ENCODE results near the gene AMFR. TPM values are rescaled to one million over a fixed set of nuclear protein-coding genes. Genes with fewer than 3 reads are reported as not detected.

The AMFR gene
- total RNA-seq, 1 donor from 2014 or later = 90.7 TPM

GRCh38 chr16:56325956-56326355 is 99.4 kb downstream of the AMFR start:
- no peak overlapping the region for H3K27ac Mint-ChIP-seq (ENCODE audit: unreplicated experiment)
- no peak for TF ChIP-seq CTCF (IDR thresholded peaks at IDR 0.05; ENCODE audit: unreplicated experiment)
- peaks cover 2% of the 10 kb centered on the region for H3K4me1 Mint-ChIP-seq (ENCODE audit: unreplicated experiment)
- no peaks in the 10 kb centered on the region for H3K9me3 Mint-ChIP-seq (ENCODE audit: unreplicated experiment)
- DNase-seq (ENCODE audit: low spot score) = no peak
- no peaks in the 10 kb centered on the region for H3K36me3 Mint-ChIP-seq (ENCODE audit: low read depth, unreplicated experiment)
- H3K4me3 Mint-ChIP-seq (ENCODE audit: unreplicated experiment) = no peak overlapping the region
- no peaks in the 10 kb centered on the region for H3K27me3 Mint-ChIP-seq (ENCODE audit: unreplicated experiment)

GRCh38 chr16:56324406-56324805 is 100.9 kb downstream of the AMFR start:
- no peak for TF ChIP-seq CTCF (IDR thresholded peaks at IDR 0.05; ENCODE audit: unreplicated experiment)
- Mint-ChIP-seq H3K36me3 (ENCODE audit: low read depth, unreplicated experiment) (no peaks in the 10 kb centered on the region), H3K4me1 (ENCODE audit: unreplicated experiment) (peaks cover 2% of the 10 kb centered on the region), H3K4me3 (ENCODE audit: unreplicated experiment) (no peak overlapping the region), H3K27ac (ENCODE audit: unreplicated experiment) (no peak overlapping the region), H3K27me3 (ENCODE audit: unreplicated experiment) (no peaks in the 10 kb centered on the region), H3K9me3 (ENCODE audit: unreplicated experiment) (no peaks in the 10 kb centered on the region)
- no peak for DNase-seq (ENCODE audit: low spot score)

- Mint-ChIP-seq H3K27me3 (ENCODE audit: unreplicated experiment) (no peaks in the 10 kb centered on the region), H3K36me3 (ENCODE audit: low read depth, unreplicated experiment) (no peaks in the 10 kb centered on the region)
- no peak for DNase-seq (ENCODE audit: low spot score)
Measured at GRCh38 chr16:56321571-56321970, 103.8 kb downstream of the AMFR start.

GRCh38 chr16:56320811-56321558 is 104.4 kb downstream of the AMFR start:
- H3K9me3 Mint-ChIP-seq (ENCODE audit: unreplicated experiment) = no peaks in the 10 kb centered on the region
- no peak overlapping the region for H3K27ac Mint-ChIP-seq (ENCODE audit: unreplicated experiment)
- no peaks in the 10 kb centered on the region for H3K36me3 Mint-ChIP-seq (ENCODE audit: low read depth, unreplicated experiment)
- H3K27me3 Mint-ChIP-seq (ENCODE audit: unreplicated experiment) = peaks cover 1% of the 10 kb centered on the region
- no peak for DNase-seq (ENCODE audit: low spot score)
- no peaks in the 10 kb centered on the region for H3K4me1 Mint-ChIP-seq (ENCODE audit: unreplicated experiment)
- TF ChIP-seq CTCF (IDR thresholded peaks at IDR 0.05; ENCODE audit: unreplicated experiment) = no peak
- H3K4me3 Mint-ChIP-seq (ENCODE audit: unreplicated experiment) = no peak overlapping the region

More at GRCh38 chr16:56321571-56321970, 103.8 kb downstream of the AMFR start:
- no peaks in the 10 kb centered on the region for H3K9me3 Mint-ChIP-seq (ENCODE audit: unreplicated experiment)
- no peak overlapping the region for H3K27ac Mint-ChIP-seq (ENCODE audit: unreplicated experiment)
- no peaks in the 10 kb centered on the region for H3K4me1 Mint-ChIP-seq (ENCODE audit: unreplicated experiment)
- no peak overlapping the region for H3K4me3 Mint-ChIP-seq (ENCODE audit: unreplicated experiment)
- no peak for TF ChIP-seq CTCF (IDR thresholded peaks at IDR 0.05; ENCODE audit: unreplicated experiment)

GRCh38 chr16:56320056-56320455 is 105.3 kb downstream of the AMFR start:
- no peaks in the 10 kb centered on the region for H3K4me1 Mint-ChIP-seq (ENCODE audit: unreplicated experiment)
- no peak for DNase-seq (ENCODE audit: low spot score)
- H3K36me3 Mint-ChIP-seq (ENCODE audit: low read depth, unreplicated experiment) = no peaks in the 10 kb centered on the region
- H3K4me3 Mint-ChIP-seq (ENCODE audit: unreplicated experiment) = no peak overlapping the region
- no peak for TF ChIP-seq CTCF (IDR thresholded peaks at IDR 0.05; ENCODE audit: unreplicated experiment)
- peaks cover 2% of the 10 kb centered on the region for H3K27me3 Mint-ChIP-seq (ENCODE audit: unreplicated experiment)
- H3K9me3 Mint-ChIP-seq (ENCODE audit: unreplicated experiment) = no peaks in the 10 kb centered on the region
- H3K27ac Mint-ChIP-seq (ENCODE audit: unreplicated experiment) = no peak overlapping the region

All from endothelial cell (in vitro differentiated cells).